ENCODE data around the gene WIPF1. TPM values are rescaled to one million over a fixed set of nuclear protein-coding genes. Genes with fewer than 3 reads are reported as not detected.

The WIPF1 gene
- total RNA-seq, 2 donors from 2014 or later: 7.2 to 19.0 TPM

GRCh38 chr2:174629506-174629905 lies 31.9 kb upstream of the WIPF1 start:
- no peaks in the 10 kb centered on the region for H3K4me1 ChIP-seq (replicated peaks)
- WGBS: 88% methylated on average over 6 of the region's 6 CpGs
- H3K27ac ChIP-seq: no peak overlapping the region
- DNase-seq (ENCODE audit: low spot score): no peak
- no peak overlapping the region for H3K4me3 ChIP-seq
- intact Hi-C loops (cut with DNase I): no loop called here
- H3K9me3 ChIP-seq: no peaks in the 10 kb centered on the region
- H3K27me3 ChIP-seq (replicated peaks; ENCODE audit: insufficient read depth): no peaks in the 10 kb centered on the region
- no peaks in the 10 kb centered on the region for H3K36me3 ChIP-seq
- TF ChIP-seq, protein P1, sequence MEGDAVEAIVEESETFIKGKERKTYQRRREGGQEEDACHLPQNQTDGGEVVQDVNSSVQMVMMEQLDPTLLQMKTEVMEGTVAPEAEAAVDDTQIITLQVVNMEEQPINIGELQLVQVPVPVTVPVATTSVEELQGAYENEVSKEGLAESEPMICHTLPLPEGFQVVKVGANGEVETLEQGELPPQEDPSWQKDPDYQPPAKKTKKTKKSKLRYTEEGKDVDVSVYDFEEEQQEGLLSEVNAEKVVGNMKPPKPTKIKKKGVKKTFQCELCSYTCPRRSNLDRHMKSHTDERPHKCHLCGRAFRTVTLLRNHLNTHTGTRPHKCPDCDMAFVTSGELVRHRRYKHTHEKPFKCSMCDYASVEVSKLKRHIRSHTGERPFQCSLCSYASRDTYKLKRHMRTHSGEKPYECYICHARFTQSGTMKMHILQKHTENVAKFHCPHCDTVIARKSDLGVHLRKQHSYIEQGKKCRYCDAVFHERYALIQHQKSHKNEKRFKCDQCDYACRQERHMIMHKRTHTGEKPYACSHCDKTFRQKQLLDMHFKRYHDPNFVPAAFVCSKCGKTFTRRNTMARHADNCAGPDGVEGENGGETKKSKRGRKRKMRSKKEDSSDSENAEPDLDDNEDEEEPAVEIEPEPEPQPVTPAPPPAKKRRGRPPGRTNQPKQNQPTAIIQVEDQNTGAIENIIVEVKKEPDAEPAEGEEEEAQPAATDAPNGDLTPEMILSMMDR (IDR thresholded peaks at IDR 0.05): no peak
- TF ChIP-seq POLR2AphosphoS5 (IDR thresholded peaks at IDR 0.05): no peak
- no peak for TF ChIP-seq POLR2A (IDR thresholded peaks at IDR 0.05)

DNA sequence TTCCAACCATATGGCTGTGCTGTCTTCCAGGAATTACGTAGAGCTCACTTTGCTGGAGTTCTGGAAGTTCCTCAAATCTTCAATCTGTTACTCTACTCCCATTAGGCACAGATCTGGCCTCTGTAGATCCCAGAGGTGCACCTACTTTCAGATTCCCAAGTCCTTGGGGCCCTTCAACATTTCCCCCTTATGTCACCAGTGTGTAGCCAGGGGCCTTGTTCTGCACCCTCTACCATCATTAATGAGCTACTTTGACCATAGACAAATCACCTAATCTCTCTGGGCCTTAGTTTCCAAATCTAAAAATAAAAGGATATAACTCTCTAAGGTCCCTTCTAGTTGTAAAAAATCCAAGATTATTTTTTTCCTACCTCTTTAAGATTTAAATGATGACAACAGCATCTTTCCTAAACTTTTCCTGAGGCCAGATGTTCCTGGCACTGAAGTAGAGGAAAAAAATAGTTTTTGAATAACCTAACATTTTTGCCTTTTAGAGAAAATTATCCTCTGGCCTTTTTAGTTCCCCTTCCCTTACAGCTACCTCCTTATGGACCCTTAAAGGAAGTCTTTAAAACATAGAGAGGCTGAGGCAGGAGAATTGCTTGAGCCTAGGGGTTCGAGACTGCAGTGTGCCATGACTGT lies 31.0 kb upstream of the WIPF1 start:
- Histone ChIP-seq H3K9me3 (no peaks in the 10 kb centered on the region), H3K27ac (no peak overlapping the region), H3K4me1 (replicated peaks) (no peaks in the 10 kb centered on the region), H3K27me3 (replicated peaks; ENCODE audit: insufficient read depth) (no peaks in the 10 kb centered on the region), H3K4me3 (no peak overlapping the region), H3K36me3 (no peaks in the 10 kb centered on the region)
- no peak for TF ChIP-seq POLR2AphosphoS5 (IDR thresholded peaks at IDR 0.05)
- no peak for TF ChIP-seq POLR2A (IDR thresholded peaks at IDR 0.05)
- TF ChIP-seq, protein P1 (IDR thresholded peaks at IDR 0.05): no peak
- DNase-seq (ENCODE audit: low spot score): no peak
- WGBS: 93% methylated on average over 2 of the region's 2 CpGs
- intact Hi-C loops (cut with DNase I): no loop called here

DNA sequence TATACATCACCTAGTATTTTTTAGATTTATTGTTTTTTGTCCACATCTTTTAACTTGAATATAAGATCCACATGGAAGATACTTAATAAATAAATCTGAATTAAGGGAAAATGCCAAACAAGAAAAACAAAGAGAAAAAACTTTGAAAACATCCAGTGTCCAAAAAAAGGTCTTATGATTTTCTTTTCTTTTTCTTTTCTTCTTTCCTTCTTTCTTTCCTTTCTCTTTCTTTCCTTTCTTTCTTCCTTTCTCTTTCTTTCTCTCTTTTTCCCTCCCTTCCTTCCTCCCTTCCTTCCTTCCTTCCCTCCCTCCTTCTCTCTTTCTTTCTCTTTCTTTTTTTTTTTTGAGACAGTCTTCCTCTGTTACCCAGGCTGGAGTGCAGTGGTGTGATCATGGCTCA lies 29.6 kb upstream of the WIPF1 start:
- intact Hi-C loops (cut with DNase I): no loop called here
- TF ChIP-seq POLR2AphosphoS5 (IDR thresholded peaks at IDR 0.05) (no peak), POLR2A (IDR thresholded peaks at IDR 0.05) (no peak)
- TF ChIP-seq, protein P1 (IDR thresholded peaks at IDR 0.05): no peak
- H3K27ac ChIP-seq: no peak overlapping the region
- no peaks in the 10 kb centered on the region for H3K36me3 ChIP-seq
- no peak for DNase-seq (ENCODE audit: low spot score)
- H3K4me3 ChIP-seq: no peak overlapping the region
- H3K9me3 ChIP-seq: no peaks in the 10 kb centered on the region
- H3K4me1 ChIP-seq (replicated peaks): no peaks in the 10 kb centered on the region
- H3K27me3 ChIP-seq (replicated peaks; ENCODE audit: insufficient read depth): no peaks in the 10 kb centered on the region

- no peak for DNase-seq (ENCODE audit: low spot score)
- intact Hi-C loops (cut with DNase I): no loop called here
- H3K9me3 ChIP-seq: no peaks in the 10 kb centered on the region
- H3K27me3 ChIP-seq (replicated peaks; ENCODE audit: insufficient read depth): no peaks in the 10 kb centered on the region
- H3K27ac ChIP-seq: no peak overlapping the region
- 90% methylated on average over 5 of the region's 7 CpGs for WGBS
- H3K36me3 ChIP-seq: no peaks in the 10 kb centered on the region
- no peak overlapping the region for H3K4me3 ChIP-seq
- TF ChIP-seq POLR2AphosphoS5 (IDR thresholded peaks at IDR 0.05) (no peak), POLR2A (IDR thresholded peaks at IDR 0.05) (no peak)
- TF ChIP-seq, protein P1 (IDR thresholded peaks at IDR 0.05): no peak
- no peaks in the 10 kb centered on the region for H3K4me1 ChIP-seq (replicated peaks)
Measured at GRCh38 chr2:174624895-174625430, 27.4 kb upstream of the WIPF1 start.

DNA sequence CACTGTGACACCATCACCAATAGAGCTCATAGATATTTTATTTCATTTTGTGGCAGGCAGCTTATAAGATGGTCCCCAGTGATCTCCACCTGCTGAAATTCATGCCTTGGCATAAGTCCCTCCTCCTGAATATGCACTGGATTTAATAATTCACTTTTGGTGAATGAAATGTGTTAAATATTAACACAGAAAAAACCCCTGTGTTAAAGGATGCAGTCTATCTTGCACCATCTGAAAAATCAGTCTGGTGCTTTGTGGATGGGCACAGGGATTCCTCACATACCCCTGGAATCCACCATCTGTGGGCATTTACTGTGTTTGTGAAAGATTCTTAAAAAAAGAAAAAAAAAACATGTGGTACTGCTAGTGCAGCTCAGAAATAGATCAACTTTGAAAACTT lies 26.1 kb upstream of the WIPF1 start:
- H3K9me3 ChIP-seq: no peaks in the 10 kb centered on the region
- TF ChIP-seq POLR2A (IDR thresholded peaks at IDR 0.05) (no peak), POLR2AphosphoS5 (IDR thresholded peaks at IDR 0.05) (no peak)
- TF ChIP-seq, protein P1 (IDR thresholded peaks at IDR 0.05): no peak
- no peaks in the 10 kb centered on the region for H3K27me3 ChIP-seq (replicated peaks; ENCODE audit: insufficient read depth)
- DNase-seq (ENCODE audit: low spot score): no peak
- H3K27ac ChIP-seq: no peak overlapping the region
- intact Hi-C loops (cut with DNase I): no loop called here
- no peak overlapping the region for H3K4me3 ChIP-seq
- H3K36me3 ChIP-seq: no peaks in the 10 kb centered on the region
- H3K4me1 ChIP-seq (replicated peaks): no peaks in the 10 kb centered on the region
